Transverse colon (tissue), 4 donors: Measurements from ENCODE around the gene PPIH. TPM values are rescaled to one million over a fixed set of nuclear protein-coding genes. Genes with fewer than 3 reads are reported as not detected.
A peak's percentile ranks its signal among the peaks of the same experiment; 100 is the strongest.
"Not testable (repeated sequence)": the region's sequence is repeated elsewhere in the genome, so short reads cannot be mapped to it uniquely, and the experiment has no call there.

Source experiments
- DNase-seq: peaks from one replicate; pipeline ENCODE4 v3.0.0-alpha.2; 2019
- H3K27ac ChIP-seq, 4 donors: fragments of 200-600 bp; sonication (generic); 2 replicates each; pipeline ENCODE4 v1.5.1; 2016 to 2018; ENCODE audit warnings: inconsistent platforms in 4 of 4
- H3K27me3 ChIP-seq: fragments of 200-600 bp; sonication (generic); 2 replicates; pipeline ENCODE4 v1.5.1; 2017; ENCODE audit warnings: inconsistent platforms
- H3K36me3 ChIP-seq, 4 donors: fragments of 200-600 bp; sonication (generic); 2 replicates each; pipeline ENCODE4 v1.5.1; 2017 to 2019; ENCODE audit warnings: inconsistent platforms in 4 of 4
- H3K4me1 ChIP-seq, 4 donors: fragments of 200-600 bp; sonication (generic); 2 replicates each; pipeline ENCODE4 v1.5.1; 2017 to 2020; ENCODE audit warnings: inconsistent platforms in 4 of 4
- H3K4me3 ChIP-seq, 4 donors: fragments of 200-600 bp; sonication (generic); 1 replicate in 1 of 4; 2 replicates in 3 of 4; pipeline versions ENCODE4 v1.5.1 to v1.6.1; 2017 to 2019; ENCODE audit warnings: inconsistent platforms in 4 of 4
- H3K9me3 ChIP-seq, 2 donors: fragments of 200-600 bp; sonication (generic); 2 replicates each; pipeline ENCODE4 v1.5.1; 2017 to 2019; ENCODE audit warnings: inconsistent platforms in 2 of 2
- CTCF ChIP-seq, 5 experiments: fragments of 200-600 bp in 3 of 5; fragments of 450-650 bp in 2 of 5; sonication (generic) in 3 of 5; IDR thresholded peaks; 1 replicate in 2 of 5; 2 replicates in 3 of 5; pipeline ENCODE4 v1.5.1; 2016 to 2017; ENCODE audit warnings: antibody characterized with exemption in 5 of 5, inconsistent platforms in 3 of 5, mild to moderate bottlenecking in 2 of 5, moderate library complexity in 1 of 5
- EP300 ChIP-seq: sonication (generic); formaldehyde crosslinking; IDR thresholded peaks from one replicate; pipeline ENCODE4 v1.6.1; 2017; ENCODE audit warnings: antibody characterized with exemption, low read depth
- POLR2A ChIP-seq: fragments of 450-650 bp; IDR thresholded peaks from one replicate; pipeline ENCODE4 v1.6.1; 2016; ENCODE audit warnings: antibody characterized with exemption, mild to moderate bottlenecking, moderate library complexity
- POLR2AphosphoS5 ChIP-seq, 3 donors: sonication (generic); formaldehyde crosslinking; IDR thresholded peaks; one replicate each; pipeline ENCODE4 v1.6.1; 2016; ENCODE audit warnings: antibody characterized with exemption in 3 of 3
- WGBS, 2 donors: methylation state at CpG; one replicate each; pipeline ENCODE4 v1.1.5; 2018; ENCODE audit warnings: low coverage in 1 of 2; 5-methylcytosine and 5-hydroxymethylcytosine counted together
- in situ Hi-C, 4 donors: fragments of 200-750 bp; cut with MboI; loops; one replicate each; pipeline versions ENCODE4 v1.15.0 to v1.15.1; 2017; ENCODE audit warnings: low sequenced_read_pairs in 3 of 4, low pct_ligation_motif_present in 1 of 4, low pct_unique_long_range_greater_than_20kb in 1 of 4
- intact Hi-C: fragments of 100-400 bp; cut with DNase I; formaldehyde crosslinking; loops from one replicate; pipeline ENCODE4 v1.15.1; 2023; ENCODE audit warnings: low total_unique reads
- total RNA-seq, 4 donors: library from RNA; depleted of rRNA; stranded (reverse); fragments of >200 nt; gene quantifications; one replicate each; pipeline ENCODE4 v1.1.0, GENCODE V29; 2016

The PPIH gene
- 10 to 100 TPM in 3 of 4 donors, not detected in 1; 16.9 to 26.5 (median 24.6) TPM for total RNA-seq

DNA sequence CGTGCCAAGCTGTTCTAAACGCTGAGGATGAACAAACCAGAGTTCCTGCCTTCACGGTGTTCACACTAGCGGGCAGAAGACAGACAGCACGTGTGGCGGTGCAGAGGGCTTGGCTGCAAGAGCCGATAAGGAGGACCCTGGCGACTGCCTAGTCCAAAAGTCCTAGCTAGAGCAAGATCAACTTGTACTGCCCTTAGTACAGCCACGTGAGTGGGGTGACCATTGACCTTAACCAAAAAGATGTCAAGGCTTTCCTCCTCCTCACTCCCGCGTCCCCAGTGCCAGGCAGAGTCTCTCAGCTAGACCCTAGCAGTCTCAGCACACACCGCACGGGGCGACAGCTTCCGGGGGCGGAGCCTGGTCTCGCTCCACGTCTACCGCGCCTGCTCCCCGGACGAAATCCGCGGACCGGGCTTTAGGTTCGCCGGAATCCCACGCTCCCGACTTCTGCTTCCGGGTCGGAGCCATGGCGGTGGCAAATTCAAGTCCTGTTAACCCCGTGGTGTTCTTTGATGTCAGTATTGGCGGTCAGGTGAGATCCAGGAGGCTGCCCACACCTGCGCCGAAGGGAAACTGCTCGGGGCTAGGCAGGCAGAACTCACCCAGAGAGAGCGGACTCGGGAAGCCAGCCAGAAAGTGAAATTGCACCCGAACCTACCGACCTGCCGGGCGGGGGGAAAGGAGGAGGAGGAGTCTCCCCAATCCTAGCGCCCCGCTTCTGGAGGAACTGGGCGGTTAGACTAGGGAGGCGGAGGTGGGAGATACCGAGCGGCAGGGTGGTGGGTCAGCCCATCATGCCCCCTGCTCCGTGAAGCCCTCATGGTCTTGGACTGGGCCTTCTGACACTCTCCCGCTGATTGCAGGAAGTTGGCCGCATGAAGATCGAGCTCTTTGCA lies at the start of gene PPIH:
Gene PPIH (plus strand): TSS at position 443 of the 896 bp plus-strand sequence. CDS start 24 bp downstream, at position 467.
- H3K4me3 ChIP-seq, result peak within 1 kb of the TSS; percentile 60 to 88 (median 76)
- H3K9me3 ChIP-seq, result no peaks in the 10 kb centered on the region
- H3K27me3 ChIP-seq, result no peaks in the 10 kb centered on the region
- peak within 1 kb of the TSS; percentile 80 to 88 (median 84) for H3K27ac ChIP-seq
- H3K36me3 ChIP-seq, result peaks cover 0 to 11% (median 0%) of the 10 kb centered on the region in 4 donors
- TF ChIP-seq EP300 (no peak), CTCF (IDR thresholded peaks at IDR 0.05) (peak; percentile 26 to 74 (median 30)), POLR2A (peak; percentile 50), POLR2AphosphoS5 (IDR thresholded peaks at IDR 0.05) (peak; percentile 60 to 79 (median 70))
- in situ Hi-C loops (loop anchor here in 1 of 4 donors (25.0 kb wide), 1 partner anchor 321 kb away; the partner anchor contains the start of gene FOXJ3), intact Hi-C loops (no loop called here)
- peak; percentile 96 for DNase-seq
- H3K4me1 ChIP-seq, result peaks cover 13 to 22% (median 16%) of the 10 kb centered on the region in 4 donors
- WGBS, 2 donors, result 0% methylated on average over 2 to 50 of the region's 53 CpGs

GRCh38 chr1:42613803-42614131 lies 44.5 kb upstream of the PPIH start:
- in situ Hi-C loops, result no loop called here
- H3K9me3 ChIP-seq, result no peaks in the 10 kb centered on the region
- no peak overlapping the region for H3K27ac ChIP-seq
- intact Hi-C loops, result no loop called here
- no peaks in the 10 kb centered on the region for H3K36me3 ChIP-seq
- WGBS, 2 donors, result 69 to 76% methylated on average over 2 to 4 of the region's 4 CpGs
- no peaks in the 10 kb centered on the region for H3K4me1 ChIP-seq
- DNase-seq, result no peak
- no peak overlapping the region for H3K4me3 ChIP-seq
- H3K27me3 ChIP-seq, result no peaks in the 10 kb centered on the region
- TF ChIP-seq POLR2AphosphoS5 (IDR thresholded peaks at IDR 0.05), result no peak
- no peak for TF ChIP-seq POLR2A
- no peak for TF ChIP-seq CTCF (IDR thresholded peaks at IDR 0.05)
- TF ChIP-seq EP300, result no peak

DNA sequence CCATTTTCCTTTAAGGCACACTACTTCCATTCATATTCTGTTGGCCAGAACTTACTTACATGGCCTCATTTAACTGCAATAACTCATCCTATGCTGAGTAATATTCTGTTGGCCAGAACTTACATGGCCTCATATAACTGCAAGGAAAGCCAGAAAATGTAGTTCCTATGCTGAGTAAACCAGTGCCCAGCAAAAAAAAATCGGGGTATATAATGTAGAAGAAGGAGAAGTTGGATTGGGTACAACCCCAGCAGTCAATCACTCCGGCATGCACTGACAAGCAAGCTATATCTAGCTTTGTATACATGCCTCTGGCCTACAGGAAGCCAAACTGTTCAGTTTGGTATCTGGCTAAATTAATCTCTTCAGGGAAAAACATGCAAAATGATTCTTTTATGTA lies 39.4 kb upstream of the PPIH start:
- Histone ChIP-seq H3K4me1 (no peaks in the 10 kb centered on the region), H3K27me3 (no peaks in the 10 kb centered on the region), H3K9me3 (no peaks in the 10 kb centered on the region), H3K27ac (no peak overlapping the region), H3K36me3 (no peaks in the 10 kb centered on the region), H3K4me3 (no peak overlapping the region)
- intact Hi-C loops, result no loop called here
- DNase-seq, result no peak
- 70 to 73% methylated on average over 2 of the region's 2 CpGs for WGBS, 2 donors
- in situ Hi-C loops, result no loop called here
- no peak for TF ChIP-seq POLR2A
- no peak for TF ChIP-seq CTCF (IDR thresholded peaks at IDR 0.05)
- TF ChIP-seq EP300, result no peak
- no peak for TF ChIP-seq POLR2AphosphoS5 (IDR thresholded peaks at IDR 0.05)

DNA sequence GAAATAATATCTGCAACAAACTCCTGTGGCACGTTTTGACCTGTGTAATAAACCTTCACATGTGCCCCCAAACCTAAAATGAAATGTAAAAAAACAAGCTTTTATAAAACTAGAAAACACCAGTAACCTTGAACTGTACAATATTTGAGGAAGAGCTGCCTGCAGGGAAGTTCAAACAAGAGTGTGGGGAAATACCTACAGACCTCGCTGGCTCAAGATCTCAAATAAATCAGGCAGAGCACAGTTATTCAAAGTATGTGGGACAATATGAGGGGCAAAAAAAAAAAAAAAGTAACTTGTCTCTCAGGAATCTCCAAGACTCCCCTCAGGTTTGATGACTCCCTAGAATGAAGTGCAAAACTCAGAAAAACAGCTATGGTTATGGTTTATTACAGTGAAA lies 37.9 kb upstream of the PPIH start:
- Histone ChIP-seq H3K36me3 (no peaks in the 10 kb centered on the region), H3K27me3 (no peaks in the 10 kb centered on the region), H3K4me3 (no peak overlapping the region), H3K27ac (no peak overlapping the region), H3K9me3 (no peaks in the 10 kb centered on the region), H3K4me1 (no peaks in the 10 kb centered on the region)
- 23 to 33% methylated on average over 2 of the region's 2 CpGs for WGBS, 2 donors
- TF ChIP-seq POLR2A (no peak), CTCF (IDR thresholded peaks at IDR 0.05) (no peak), EP300 (no peak), POLR2AphosphoS5 (IDR thresholded peaks at IDR 0.05) (no peak)
- in situ Hi-C loops, result no loop called here
- intact Hi-C loops, result no loop called here
- no peak for DNase-seq

DNA sequence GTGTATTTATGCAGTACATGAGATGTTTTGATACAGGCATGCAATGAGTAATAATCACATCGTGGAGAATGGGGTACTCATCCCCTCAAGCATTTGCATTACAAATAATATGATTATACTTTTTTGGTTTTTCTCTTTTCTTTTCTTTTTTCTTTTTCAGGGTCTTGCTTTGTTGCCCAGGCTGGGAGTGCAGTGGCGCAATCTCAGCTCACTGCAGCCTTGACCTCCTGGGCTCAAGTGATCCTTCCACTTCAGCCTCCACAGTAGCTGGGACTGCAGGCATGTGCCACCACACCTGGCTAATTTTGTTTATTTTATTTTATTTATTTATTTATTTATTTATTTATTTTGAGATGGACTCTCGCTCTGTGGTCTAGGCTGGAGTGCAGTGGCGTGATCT lies 37.0 kb upstream of the PPIH start:
- H3K27ac ChIP-seq, H3K27me3 ChIP-seq, H3K4me1 ChIP-seq, H3K9me3 ChIP-seq, intact Hi-C loops, DNase-seq, in situ Hi-C loops, H3K36me3 ChIP-seq, H3K4me3 ChIP-seq: not testable (repeated sequence)
- WGBS, 2 donors, result 87 to 94% methylated on average over 3 to 4 of the region's 4 CpGs

GRCh38 chr1:42627205-42627604 lies 31.0 kb upstream of the PPIH start:
- whole genome bisulfite sequencing, 2 donors, result 59 to 81% methylated on average over 2 to 3 of the region's 3 CpGs
- H3K4me1 ChIP-seq, H3K36me3 ChIP-seq, H3K27me3 ChIP-seq, H3K27ac ChIP-seq, H3K4me3 ChIP-seq, DNase-seq, in situ Hi-C loops, H3K9me3 ChIP-seq, intact Hi-C loops: not testable (repeated sequence)
